WTC11 (cell line): ENCODE data around the gene TSPAN32.

ENCODE experiments used
- EMX1 ChIP-seq: fragments of 250-450 bp; sonication (Bioruptor Pico); IDR thresholded peaks from 2 replicates; pipeline ENCODE4 v1.8.0; 2021; ENCODE audit warnings: mild to moderate bottlenecking
- MAX ChIP-seq: sonication (generic); formaldehyde crosslinking; IDR thresholded peaks from 2 replicates; pipeline ENCODE4 v1.8.0; 2022; ENCODE audit warnings: mild to moderate bottlenecking, missing genetic modification reagents
- NFE2L1 ChIP-seq: sonication (generic); formaldehyde crosslinking; IDR thresholded peaks from 2 replicates; pipeline ENCODE4 v1.8.1; 2023; ENCODE audit warnings: missing genetic modification reagents
- OVOL2 ChIP-seq: fragments of 250-450 bp; sonication (Bioruptor Pico); IDR thresholded peaks from 2 replicates; pipeline ENCODE4 v1.9.0; 2021; ENCODE audit warnings: mild to moderate bottlenecking, borderline replicate concordance
- SMAD3 ChIP-seq: sonication (generic); formaldehyde crosslinking; IDR thresholded peaks from 2 replicates; pipeline ENCODE4 v1.8.0; 2022; ENCODE audit warnings: missing genetic modification reagents, mild to moderate bottlenecking, borderline replicate concordance
- USF2 ChIP-seq: sonication (generic); formaldehyde crosslinking; IDR thresholded peaks from 2 replicates; pipeline ENCODE4 v1.8.1; 2023; ENCODE audit warnings: mild to moderate bottlenecking, missing genetic modification reagents, moderate library complexity
- ZNF219 ChIP-seq: sonication (generic); formaldehyde crosslinking; IDR thresholded peaks from 2 replicates; pipeline ENCODE4 v1.8.0; 2023; ENCODE audit warnings: missing genetic modification reagents, mild to moderate bottlenecking, borderline replicate concordance
- ZNF263 ChIP-seq: sonication (generic); formaldehyde crosslinking; IDR thresholded peaks from 2 replicates; pipeline ENCODE4 v1.8.1; 2022; ENCODE audit warnings: low read depth, mild to moderate bottlenecking, moderate library complexity, missing genetic modification reagents
- ZNF423 ChIP-seq: fragments of 250-450 bp; sonication (Bioruptor Pico); IDR thresholded peaks from 2 replicates; pipeline ENCODE4 v2.1.2; 2022; ENCODE audit warnings: mild to moderate bottlenecking, moderate library complexity
- TF ChIP-seq, protein P1 (sequence below): fragments of 200-600 bp; IDR thresholded peaks from 2 replicates; pipeline ENCODE4 v1.8.0; 2022; ENCODE audit warnings: antibody characterized with exemption
- TF ChIP-seq, protein P2 (sequence below): sonication (generic); formaldehyde crosslinking; IDR thresholded peaks from 2 replicates; pipeline ENCODE4 v1.8.0; 2022; ENCODE audit warnings: mild to moderate bottlenecking, missing genetic modification reagents
- TF ChIP-seq, protein P3 (sequence below): fragments of 250-450 bp; sonication (Bioruptor Pico); IDR thresholded peaks from 2 replicates; pipeline ENCODE4 v1.9.0; 2021; ENCODE audit warnings: mild to moderate bottlenecking, borderline replicate concordance

DNA sequence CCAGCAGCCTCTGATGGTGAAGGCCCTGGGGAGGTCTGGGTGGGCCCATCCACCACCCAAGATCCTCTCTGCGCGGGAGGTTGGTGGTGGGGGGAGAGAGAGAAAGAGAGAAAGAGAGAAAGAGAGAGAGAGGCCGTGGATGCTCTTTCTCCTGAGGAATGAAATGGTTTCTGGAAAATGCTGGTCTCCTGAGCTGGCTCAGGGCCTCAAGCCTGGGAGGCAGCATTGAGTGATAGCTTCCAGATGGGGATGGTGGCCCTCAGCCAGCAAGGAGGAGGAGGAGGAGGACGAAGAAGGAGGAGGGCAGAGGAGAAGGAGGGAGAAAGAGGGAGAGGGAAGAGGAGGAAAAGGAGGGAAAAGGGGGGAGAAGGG, 4.6 kb downstream of the TSPAN32 start:
- TF ChIP-seq, protein P1, sequence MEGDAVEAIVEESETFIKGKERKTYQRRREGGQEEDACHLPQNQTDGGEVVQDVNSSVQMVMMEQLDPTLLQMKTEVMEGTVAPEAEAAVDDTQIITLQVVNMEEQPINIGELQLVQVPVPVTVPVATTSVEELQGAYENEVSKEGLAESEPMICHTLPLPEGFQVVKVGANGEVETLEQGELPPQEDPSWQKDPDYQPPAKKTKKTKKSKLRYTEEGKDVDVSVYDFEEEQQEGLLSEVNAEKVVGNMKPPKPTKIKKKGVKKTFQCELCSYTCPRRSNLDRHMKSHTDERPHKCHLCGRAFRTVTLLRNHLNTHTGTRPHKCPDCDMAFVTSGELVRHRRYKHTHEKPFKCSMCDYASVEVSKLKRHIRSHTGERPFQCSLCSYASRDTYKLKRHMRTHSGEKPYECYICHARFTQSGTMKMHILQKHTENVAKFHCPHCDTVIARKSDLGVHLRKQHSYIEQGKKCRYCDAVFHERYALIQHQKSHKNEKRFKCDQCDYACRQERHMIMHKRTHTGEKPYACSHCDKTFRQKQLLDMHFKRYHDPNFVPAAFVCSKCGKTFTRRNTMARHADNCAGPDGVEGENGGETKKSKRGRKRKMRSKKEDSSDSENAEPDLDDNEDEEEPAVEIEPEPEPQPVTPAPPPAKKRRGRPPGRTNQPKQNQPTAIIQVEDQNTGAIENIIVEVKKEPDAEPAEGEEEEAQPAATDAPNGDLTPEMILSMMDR = no peak
- TF ChIP-seq, protein P2, sequence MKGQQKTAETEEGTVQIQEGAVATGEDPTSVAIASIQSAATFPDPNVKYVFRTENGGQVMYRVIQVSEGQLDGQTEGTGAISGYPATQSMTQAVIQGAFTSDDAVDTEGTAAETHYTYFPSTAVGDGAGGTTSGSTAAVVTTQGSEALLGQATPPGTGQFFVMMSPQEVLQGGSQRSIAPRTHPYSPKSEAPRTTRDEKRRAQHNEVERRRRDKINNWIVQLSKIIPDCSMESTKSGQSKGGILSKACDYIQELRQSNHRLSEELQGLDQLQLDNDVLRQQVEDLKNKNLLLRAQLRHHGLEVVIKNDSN (CRISPR knock-in tag) = no peak
- no peak for TF ChIP-seq ZNF423 (CRISPR knock-in tag)
- TF ChIP-seq NFE2L1 (CRISPR knock-in tag) = no peak
- no peak for TF ChIP-seq OVOL2 (CRISPR knock-in tag)
- no peak for TF ChIP-seq SMAD3
- TF ChIP-seq EMX1 (CRISPR knock-in tag) = no peak
- TF ChIP-seq USF2 (CRISPR knock-in tag) = no peak
- TF ChIP-seq MAX (CRISPR knock-in tag) = no peak
- no peak for TF ChIP-seq ZNF263 (CRISPR knock-in tag)
- TF ChIP-seq ZNF219 (CRISPR knock-in tag) = no peak
- TF ChIP-seq, protein P3, sequence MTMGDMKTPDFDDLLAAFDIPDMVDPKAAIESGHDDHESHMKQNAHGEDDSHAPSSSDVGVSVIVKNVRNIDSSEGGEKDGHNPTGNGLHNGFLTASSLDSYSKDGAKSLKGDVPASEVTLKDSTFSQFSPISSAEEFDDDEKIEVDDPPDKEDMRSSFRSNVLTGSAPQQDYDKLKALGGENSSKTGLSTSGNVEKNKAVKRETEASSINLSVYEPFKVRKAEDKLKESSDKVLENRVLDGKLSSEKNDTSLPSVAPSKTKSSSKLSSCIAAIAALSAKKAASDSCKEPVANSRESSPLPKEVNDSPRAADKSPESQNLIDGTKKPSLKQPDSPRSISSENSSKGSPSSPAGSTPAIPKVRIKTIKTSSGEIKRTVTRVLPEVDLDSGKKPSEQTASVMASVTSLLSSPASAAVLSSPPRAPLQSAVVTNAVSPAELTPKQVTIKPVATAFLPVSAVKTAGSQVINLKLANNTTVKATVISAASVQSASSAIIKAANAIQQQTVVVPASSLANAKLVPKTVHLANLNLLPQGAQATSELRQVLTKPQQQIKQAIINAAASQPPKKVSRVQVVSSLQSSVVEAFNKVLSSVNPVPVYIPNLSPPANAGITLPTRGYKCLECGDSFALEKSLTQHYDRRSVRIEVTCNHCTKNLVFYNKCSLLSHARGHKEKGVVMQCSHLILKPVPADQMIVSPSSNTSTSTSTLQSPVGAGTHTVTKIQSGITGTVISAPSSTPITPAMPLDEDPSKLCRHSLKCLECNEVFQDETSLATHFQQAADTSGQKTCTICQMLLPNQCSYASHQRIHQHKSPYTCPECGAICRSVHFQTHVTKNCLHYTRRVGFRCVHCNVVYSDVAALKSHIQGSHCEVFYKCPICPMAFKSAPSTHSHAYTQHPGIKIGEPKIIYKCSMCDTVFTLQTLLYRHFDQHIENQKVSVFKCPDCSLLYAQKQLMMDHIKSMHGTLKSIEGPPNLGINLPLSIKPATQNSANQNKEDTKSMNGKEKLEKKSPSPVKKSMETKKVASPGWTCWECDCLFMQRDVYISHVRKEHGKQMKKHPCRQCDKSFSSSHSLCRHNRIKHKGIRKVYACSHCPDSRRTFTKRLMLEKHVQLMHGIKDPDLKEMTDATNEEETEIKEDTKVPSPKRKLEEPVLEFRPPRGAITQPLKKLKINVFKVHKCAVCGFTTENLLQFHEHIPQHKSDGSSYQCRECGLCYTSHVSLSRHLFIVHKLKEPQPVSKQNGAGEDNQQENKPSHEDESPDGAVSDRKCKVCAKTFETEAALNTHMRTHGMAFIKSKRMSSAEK (CRISPR knock-in tag) = no peak
